HG02973 (cell line): Measurements from ENCODE around the gene PRKCA.

ENCODE experiments used
- ATAC-seq: cut with Tn5 transposase; IDR thresholded peaks from one replicate; pipeline ENCODE4 v1.9.1; 2021; ENCODE audit warnings: moderate library complexity; ENCODE audit not compliant: unreplicated experiment

The PRKCA gene

GRCh38 chr17:66498580-66498979 lies 196.2 kb downstream of the PRKCA start:
- ATAC-seq, result no peak

- ATAC-seq, result no peak
Measured at GRCh38 chr17:66506641-66507040, 204.2 kb downstream of the PRKCA start.

DNA sequence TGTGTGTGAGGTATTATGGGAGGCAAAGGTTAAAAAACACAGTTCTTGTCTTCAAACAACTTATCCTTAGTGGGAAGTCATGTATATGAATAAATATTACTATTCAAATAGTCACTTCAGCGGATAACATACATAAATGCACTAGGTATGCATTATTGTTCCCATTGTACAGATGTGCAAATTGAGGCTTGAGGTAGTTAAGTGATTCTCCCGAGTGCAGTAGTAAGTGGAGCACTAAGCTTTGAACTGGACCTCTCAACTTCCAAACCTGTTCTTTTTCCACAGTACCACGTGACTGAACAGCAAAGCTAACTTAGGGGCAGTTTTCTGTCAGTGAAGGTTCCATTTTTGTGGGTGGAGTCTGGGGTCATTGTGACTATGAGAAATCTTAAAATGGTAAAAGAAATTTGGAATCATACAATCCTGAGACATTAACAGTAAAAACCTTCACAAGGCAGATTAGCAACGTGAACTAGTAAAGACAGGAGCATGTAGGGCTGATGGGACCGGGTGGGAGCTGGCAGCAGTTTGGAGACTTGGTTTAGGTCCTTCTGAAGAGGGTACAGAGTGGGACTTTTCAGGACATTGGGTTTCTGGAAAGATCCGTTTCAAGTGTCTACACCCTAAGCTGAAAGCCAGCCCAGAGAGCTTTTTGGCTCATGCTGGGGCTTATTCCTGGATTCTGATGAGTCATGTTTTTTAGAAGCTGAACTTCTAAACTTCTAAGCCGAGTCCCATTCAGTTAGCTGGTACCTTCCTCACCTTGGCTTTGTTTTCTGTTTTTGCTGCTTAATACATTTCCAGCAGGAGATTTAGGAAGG lies 204.9 kb downstream of the PRKCA start:
- no peak for ATAC-seq

- no peak for ATAC-seq
Measured at GRCh38 chr17:66507982-66508760, 205.8 kb downstream of the PRKCA start.

DNA sequence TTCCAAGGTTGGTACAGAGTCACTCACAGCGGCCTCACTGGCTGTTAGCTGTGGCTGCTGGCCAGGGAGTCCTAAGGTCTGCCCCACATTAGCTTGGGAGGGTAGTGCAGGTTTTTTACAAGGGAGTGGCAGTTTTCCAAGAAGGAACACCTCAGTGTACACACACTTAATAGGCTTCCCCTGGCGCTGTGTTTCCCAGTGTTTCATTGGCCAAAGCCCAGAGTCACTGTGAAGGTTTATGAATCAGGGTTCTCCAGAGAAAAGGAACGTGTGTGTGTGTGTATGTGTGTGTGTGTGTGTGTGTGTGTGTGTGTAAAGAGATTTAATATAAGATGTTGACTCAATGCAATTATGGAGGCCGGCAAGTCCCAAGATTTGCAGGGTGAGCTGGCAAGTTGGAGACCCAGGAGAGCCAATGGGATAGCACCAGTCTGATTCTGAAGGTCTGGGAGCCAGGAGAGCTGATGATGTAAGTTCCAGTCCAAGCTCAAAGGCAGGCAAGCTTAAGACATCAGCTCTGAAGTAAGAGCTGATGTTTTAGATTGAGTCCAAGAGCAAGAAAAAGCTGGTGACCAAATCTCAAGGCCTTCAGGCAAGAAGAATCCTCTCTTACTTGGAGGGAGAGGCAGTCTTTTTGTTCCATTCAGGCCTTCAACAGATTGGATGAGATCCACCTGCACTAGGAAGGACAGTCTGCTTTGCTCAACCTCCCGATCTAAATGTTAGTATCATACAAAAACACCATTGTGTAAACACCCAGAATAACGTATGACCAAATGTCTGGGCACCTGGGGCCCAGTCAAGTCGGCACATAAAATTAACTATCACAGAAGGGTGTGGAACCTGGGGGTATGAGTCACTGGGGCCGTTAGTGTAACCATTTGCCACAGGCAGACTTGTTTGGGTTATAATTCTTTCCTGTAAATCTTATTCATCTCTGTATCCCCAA lies 206.8 kb downstream of the PRKCA start:
- ATAC-seq, result no peak

DNA sequence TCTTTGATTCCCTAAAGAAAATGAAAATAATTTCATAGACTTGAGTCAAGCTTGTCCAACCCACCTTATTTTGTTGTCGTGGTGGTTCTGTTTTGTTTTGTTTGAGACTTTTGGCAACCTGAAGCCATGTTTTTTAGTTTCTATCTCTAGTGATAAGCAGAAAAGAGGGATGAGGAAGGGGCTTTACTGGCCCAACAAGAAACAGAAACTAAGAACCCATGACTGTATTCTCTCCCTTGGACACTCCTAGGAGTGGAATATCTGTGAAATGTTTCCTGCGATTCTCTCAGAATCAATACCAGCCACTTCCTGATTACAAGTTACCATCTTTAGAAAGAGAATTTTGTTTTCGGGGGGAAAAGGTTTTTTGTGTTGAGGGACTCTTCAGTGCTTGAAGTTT lies 207.5 kb downstream of the PRKCA start:
- ATAC-seq, result no peak

DNA sequence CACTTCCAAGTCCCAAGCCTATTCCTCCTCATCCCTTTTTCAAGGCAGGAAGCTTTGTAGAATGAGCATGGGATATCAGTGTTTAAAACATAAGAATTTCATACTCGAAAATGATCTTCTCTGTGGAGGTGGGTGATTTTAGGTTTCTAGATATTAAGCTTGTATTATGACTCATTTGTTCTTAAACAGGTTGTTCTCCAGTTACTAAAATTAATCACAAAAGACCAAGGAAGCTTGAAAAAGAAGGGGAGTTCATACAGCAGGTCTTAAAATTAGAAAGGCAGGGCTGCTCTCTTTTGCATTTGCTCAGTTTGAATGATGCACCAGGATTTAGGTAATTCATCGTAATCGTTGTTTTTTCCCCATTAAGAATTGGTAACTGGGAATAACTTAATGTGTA lies 208.7 kb downstream of the PRKCA start:
- ATAC-seq, result no peak

DNA sequence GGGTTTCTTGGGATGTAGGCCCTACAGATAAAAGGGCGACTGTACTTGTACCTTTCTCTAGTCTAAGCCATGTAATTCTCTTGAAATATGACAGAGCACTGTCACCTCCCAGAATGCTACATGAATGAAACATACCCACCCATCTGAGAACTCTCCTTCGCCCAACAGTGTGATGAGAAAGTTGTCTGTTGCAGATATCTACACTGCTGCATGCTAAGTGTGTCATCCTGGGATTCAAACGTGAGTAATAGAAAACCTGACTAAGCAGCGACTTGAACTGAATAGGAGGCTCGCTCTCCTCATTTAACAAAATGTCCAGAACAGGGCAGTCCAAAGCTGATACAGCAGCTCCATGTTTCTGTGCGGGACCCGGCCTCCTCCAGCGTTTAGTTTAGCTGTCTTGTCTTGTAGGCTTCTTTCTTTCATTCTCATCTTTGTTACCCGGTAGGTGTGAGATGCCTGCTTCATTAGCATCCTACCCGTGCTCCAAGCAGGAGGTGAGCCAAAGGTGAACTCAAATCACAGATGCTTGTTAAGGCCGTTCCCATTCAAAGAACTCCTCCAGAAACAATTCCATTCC lies 211.9 kb downstream of the PRKCA start:
- no peak for ATAC-seq

- ATAC-seq, result no peak
Measured at GRCh38 chr17:66515974-66516373, 213.6 kb downstream of the PRKCA start.

DNA sequence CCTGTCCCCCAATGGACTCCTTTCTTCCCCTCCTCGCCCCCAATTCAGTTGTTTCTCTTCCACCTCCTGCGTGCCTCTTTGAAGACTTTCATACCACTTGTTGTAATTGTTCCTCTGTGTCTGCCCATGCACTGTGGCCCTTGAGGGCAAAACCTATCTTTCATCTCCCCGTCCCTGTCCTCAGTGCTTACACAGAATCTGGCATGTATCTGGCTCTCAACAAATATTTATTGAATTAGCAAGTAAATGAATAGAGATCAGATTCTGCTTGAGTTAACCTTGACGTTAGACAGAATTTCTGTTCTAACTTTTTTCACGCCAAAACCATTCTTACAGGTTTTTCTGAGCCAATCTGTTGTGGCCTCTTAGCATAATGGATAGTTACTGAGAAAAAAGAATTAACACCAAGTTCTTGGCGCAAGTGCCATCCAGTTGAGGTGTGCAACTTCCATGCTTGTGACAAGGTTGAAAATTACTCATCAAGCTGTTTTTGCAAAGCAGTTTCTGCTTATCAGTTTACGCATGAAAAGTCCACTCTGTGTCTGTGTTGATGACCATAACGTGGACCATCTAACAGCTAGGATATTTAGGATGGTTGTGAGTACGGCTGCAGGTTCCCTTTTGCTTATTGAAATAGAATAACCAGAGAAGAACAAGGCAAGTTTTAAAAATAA lies 215.1 kb downstream of the PRKCA start:
- no peak for ATAC-seq

DNA sequence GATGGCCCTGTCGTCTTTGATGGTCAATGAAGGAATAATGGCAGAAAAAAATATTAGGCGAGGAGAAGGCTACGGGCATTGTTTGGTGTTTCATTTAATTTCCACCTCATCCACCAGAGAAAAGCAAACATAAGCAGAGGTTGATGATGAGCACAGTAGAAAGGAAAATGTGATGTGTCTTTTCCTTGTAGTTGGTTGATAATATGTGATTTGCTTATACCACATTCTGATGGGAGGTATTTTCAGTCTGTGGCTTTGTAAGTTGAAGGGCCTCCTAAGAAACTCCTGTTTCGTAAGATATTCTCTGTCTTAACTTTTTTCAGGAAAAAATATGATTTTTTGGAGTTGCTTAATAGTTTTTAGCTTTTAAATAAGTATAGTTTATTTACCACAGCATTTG lies 215.7 kb downstream of the PRKCA start:
- no peak for ATAC-seq

DNA sequence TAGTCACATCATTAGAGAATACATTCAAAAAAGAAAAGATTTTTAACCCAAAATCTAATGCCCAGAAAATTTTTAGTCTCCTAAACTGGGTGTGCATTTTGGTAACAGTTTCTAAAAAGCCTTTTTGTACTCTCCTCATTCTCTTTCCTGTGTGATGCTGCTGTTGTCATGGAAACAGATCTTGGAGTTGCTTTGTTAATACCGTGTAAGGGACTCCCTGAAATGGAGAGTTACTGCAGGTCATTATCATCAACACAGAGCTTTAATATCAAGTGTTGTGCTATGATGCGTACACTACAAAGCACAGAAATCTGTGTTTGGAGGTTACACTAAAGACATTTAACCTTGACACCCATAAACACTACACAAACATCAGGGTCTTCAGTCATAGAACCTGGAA lies 216.3 kb downstream of the PRKCA start:
- ATAC-seq, result no peak

DNA sequence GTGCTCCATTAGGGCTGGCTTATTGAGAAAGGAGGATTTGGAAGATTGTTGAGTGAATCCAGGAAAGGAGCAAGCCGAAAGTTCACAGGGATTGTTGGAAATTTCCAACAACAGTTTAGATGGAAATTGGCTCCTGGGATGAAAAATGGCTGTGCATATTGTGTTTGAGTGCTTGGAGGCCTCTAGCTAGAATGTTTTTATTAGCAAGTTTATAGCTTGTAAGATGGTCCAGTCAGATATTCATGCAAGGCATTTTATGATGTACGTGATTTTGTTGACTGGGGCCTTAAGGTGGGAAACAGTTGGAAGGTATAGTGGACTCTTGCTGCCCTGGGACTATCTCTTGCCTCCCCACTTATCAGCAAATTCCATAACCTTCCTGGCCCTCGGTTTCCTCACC lies 216.7 kb downstream of the PRKCA start:
- ATAC-seq, result no peak

DNA sequence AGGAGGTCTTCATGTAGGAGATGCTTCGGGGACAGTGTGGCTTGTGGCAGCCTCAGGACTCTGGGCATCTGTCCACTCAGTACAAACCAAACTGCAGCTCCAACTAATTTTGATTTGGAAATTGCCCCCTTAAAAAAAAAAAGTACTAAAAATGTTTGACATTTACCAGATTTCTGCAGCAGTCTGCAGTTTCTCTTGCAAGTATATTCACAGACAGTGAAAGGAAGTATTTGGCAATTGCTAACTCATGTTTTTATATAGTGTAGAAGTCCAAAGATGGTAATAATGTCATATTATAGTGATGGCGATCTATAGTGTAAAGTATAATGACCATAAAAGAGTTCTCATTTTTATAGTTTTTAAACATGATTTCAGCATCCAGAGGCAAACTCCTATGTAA lies 218.6 kb downstream of the PRKCA start:
- ATAC-seq, result no peak

DNA sequence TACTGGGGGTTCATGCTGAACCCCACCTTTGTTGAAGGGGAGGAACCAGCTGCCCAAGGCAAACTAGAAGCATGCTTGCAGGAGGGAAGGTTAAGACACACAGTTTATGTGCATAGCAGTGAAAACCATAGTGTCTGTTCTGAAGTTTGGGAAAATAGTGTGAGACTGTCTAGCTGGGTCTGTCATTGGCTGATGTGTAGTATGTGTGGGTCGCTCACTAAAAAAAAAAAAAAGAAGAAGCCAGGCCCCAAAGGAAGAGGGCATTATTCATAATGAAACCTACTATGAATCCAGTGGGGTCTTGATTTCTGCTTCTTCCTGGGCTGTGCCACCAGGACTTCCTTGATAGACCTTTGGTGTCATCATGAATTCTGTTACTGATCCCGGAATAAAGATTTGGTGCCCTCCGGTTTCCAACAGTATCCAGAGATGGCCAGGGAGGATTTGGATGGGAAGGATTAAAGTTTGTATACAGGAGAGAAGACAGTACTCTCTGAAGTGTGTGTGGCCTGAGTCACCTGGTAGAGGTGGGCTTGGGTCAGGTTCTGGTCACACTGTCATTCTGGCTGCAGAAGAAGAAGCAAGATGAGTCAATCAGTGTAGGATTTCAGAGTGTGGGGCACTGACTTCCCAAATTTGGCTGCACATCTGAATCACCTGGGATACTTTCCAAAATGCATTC lies 220.3 kb downstream of the PRKCA start:
- ATAC-seq, result no peak

DNA sequence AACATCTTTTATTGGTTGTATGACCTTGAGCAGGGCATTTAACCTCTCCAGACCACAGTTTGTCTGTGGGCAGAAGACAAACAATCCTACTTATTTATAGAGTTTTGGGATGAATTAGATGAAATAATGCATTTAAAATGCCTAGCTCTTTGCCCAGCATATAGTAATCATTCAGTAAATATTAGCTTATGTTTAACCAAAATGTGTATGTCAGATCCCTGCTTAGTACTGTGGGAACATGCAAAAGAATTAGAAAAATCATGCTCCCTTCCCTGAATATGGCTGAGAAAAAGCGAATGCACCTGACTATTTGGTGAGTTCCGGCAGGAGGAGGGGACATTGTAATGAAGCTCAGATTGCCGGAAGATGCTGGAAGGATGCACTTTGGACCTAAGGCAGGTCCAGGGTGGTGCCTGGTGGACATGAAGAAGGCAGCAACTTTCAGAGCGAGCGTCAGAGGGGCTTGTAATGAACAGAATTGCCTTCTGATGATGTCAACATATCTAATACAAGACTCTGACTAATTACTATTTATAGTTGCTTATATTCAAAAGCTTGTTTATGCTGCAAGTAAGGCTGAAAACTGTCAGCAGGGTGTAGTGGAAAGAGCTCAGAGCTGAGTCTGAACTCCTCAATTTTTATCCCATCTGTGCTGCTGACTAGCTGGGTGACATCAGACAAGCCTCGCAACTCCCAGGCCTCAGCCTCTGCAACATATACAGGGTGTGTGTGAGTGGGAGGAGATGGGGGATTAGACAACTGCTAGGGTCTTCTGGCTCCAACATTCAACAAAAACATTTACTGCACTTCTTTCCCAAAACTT lies 221.2 kb downstream of the PRKCA start:
- no peak for ATAC-seq

DNA sequence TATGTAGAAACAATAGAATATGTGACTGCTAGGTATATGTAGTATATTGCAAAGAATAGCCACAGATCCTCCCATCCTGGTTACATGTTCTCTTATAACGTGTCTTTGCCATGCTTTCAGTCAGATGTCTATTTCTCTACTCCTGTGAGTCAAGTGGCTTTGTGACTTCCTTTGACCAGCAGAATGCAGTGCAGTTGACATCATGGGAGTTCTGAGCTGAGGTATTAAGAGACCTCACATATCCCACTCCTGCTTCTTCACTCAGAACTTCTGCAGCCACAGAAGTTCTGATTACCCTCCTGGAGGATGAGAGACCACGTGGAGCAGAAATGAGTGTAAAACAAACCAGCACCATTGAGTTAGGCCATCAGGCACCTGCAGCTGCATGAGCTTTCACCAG lies 222.5 kb downstream of the PRKCA start:
- ATAC-seq, result no peak

DNA sequence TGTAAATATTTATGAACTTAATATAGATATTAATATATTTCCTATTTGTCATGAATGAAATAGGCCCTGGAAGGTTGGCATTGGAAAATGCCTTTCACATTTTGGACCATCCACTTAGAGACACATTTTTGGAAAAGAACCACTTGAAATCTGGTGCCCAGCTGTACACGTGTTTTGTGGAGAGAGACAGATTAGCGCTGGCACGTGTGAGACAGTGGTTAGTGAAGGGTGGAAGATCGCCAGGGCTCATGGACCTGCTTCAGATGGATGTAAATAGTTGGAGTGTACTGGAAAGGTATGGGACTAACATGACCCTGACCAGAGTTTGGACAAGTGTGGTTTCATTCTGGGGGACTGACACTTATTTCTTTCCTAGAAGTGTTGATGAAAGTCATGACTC lies 222.9 kb downstream of the PRKCA start:
- no peak for ATAC-seq

- no peak for ATAC-seq
Measured at GRCh38 chr17:66526827-66527226, 224.4 kb downstream of the PRKCA start.
